IMR-90 (cell line): Measurements from ENCODE around the gene LRRC4C. TPM values are rescaled to one million over a fixed set of nuclear protein-coding genes. Genes with fewer than 3 reads are reported as not detected.

Experiments used
- ATAC-seq: fragments of 200-7000 bp; cut with Tn5 transposase; 2 replicates; pipeline ENCODE4 v1.9.1; 2020; ENCODE audit warnings: low read depth, mild to moderate bottlenecking, moderate library complexity
- BruUV-seq: library from RNA; stranded (reverse); fragments of 400-500 nt; replicated peaks from 2 replicates; lab custom pipeline; 2021; lab: Mats Ljungman, UMichigan
- CTCF ChIA-PET: fragments of 300-600 bp; formaldehyde crosslinking; extraction: SDS; loops from one replicate; lab custom pipeline; 2021; ENCODE audit warnings: antibody characterized with exemption; lab: Yijun Ruan, JAX
- POLR2A ChIA-PET: fragments of 300-600 bp; sonication (Branson Sonifier 250); formaldehyde crosslinking; loops from one replicate; lab custom pipeline; 2022; ENCODE audit warnings: antibody characterized with exemption; ENCODE audit not compliant: unreplicated experiment; lab: Charles Lee
- DNase-seq: peaks from one replicate; pipeline ENCODE4 v3.0.0; 2013
- H2AFZ ChIP-seq: replicated peaks from 2 replicates; pipeline ENCODE3; 2013; ENCODE audit warnings: low read length, mild to moderate bottlenecking; ENCODE audit not compliant: poor library complexity
- H2AK5ac ChIP-seq: 2 replicates; pipeline ENCODE4 v1.6.1; 2013; ENCODE audit warnings: low read depth, low read length, inconsistent platforms
- H2AK9ac ChIP-seq: replicated peaks from 2 replicates; pipeline ENCODE3; 2013; ENCODE audit warnings: mild to moderate bottlenecking, low read depth, low read length, moderate library complexity; ENCODE audit not compliant: poor library complexity
- H2BK120ac ChIP-seq: 2 replicates; pipeline ENCODE4 v1.6.1; 2013; ENCODE audit warnings: low read depth, low read length, inconsistent platforms
- H2BK15ac ChIP-seq: 3 replicates; pipeline ENCODE4 v1.6.1; 2013; ENCODE audit warnings: low read depth, low read length, inconsistent platforms
- H2BK20ac ChIP-seq: 2 replicates; pipeline ENCODE4 v1.6.1; 2013; ENCODE audit warnings: low read depth, mild to moderate bottlenecking, inconsistent platforms, low read length, moderate library complexity
- H2BK5ac ChIP-seq: 2 replicates; pipeline ENCODE4 v1.6.1; 2013; ENCODE audit warnings: mild to moderate bottlenecking, low read depth, low read length, inconsistent platforms; ENCODE audit not compliant: poor library complexity, severe bottlenecking
- H3K14ac ChIP-seq: replicated peaks from 2 replicates; pipeline ENCODE4 v1.6.1; 2013; ENCODE audit warnings: low read depth, low read length, inconsistent platforms
- H3K18ac ChIP-seq: 2 replicates; pipeline ENCODE4 v1.6.1; 2013; ENCODE audit warnings: low read depth, low read length, control low read depth
- H3K23ac ChIP-seq: 2 replicates; pipeline ENCODE4 v1.6.1; 2013; ENCODE audit warnings: low read depth, low read length, inconsistent platforms
- H3K27ac ChIP-seq: 2 replicates; pipeline ENCODE4 v1.5.1; 2013; ENCODE audit warnings: mild to moderate bottlenecking, control low read depth, low read length; ENCODE audit not compliant: insufficient read depth
- H3K27me3 ChIP-seq: 2 replicates; pipeline ENCODE4 v1.6.1; 2013; ENCODE audit warnings: low read length; ENCODE audit not compliant: control insufficient read depth, insufficient read depth
- H3K36me3 ChIP-seq: 2 replicates; pipeline ENCODE4 v1.6.1; 2013; ENCODE audit warnings: low read length, mixed read lengths; ENCODE audit not compliant: control insufficient read depth, insufficient read depth
- H3K4ac ChIP-seq: 2 replicates; pipeline ENCODE4 v1.6.1; 2013; ENCODE audit warnings: low read depth, low read length, inconsistent platforms
- H3K4me1 ChIP-seq: 2 replicates; pipeline ENCODE4 v1.6.1; 2013; ENCODE audit warnings: low read length, mixed read lengths; ENCODE audit not compliant: control insufficient read depth, insufficient read depth
- H3K4me2 ChIP-seq: 2 replicates; pipeline ENCODE4 v1.6.1; 2013; ENCODE audit warnings: low read depth, mild to moderate bottlenecking, control low read depth, low read length, moderate library complexity
- H3K4me3 ChIP-seq: 2 replicates; pipeline ENCODE4 v1.5.1; 2013; ENCODE audit warnings: low read depth, mild to moderate bottlenecking, control low read depth, low read length, moderate library complexity; ENCODE audit not compliant: insufficient read depth
- H3K56ac ChIP-seq: 2 replicates; pipeline ENCODE4 v1.6.1; 2013; ENCODE audit warnings: low read length, inconsistent platforms; ENCODE audit not compliant: insufficient read depth; ENCODE audit errors: extremely low read depth
- H3K79me1 ChIP-seq, 2 experiments: 2 replicates each; pipeline ENCODE4 v1.6.1; 2013; ENCODE audit warnings: low read length in 2 of 2, inconsistent platforms in 1 of 2, low read depth in 1 of 2
- H3K9ac ChIP-seq: 2 replicates; pipeline ENCODE4 v1.6.1; 2013; ENCODE audit warnings: low read depth, low read length, control low read depth
- H3K9me1 ChIP-seq: 2 replicates; pipeline ENCODE4 v1.6.1; 2013; ENCODE audit warnings: low read length, inconsistent platforms; ENCODE audit not compliant: insufficient read depth
- H3K9me3 ChIP-seq: 2 replicates; pipeline ENCODE4 v1.6.1; 2013; ENCODE audit warnings: low read length; ENCODE audit not compliant: control insufficient read depth, insufficient read depth
- H4K20me1 ChIP-seq: 2 replicates; pipeline ENCODE4 v1.6.1; 2013; ENCODE audit warnings: low read length, inconsistent platforms; ENCODE audit not compliant: insufficient read depth
- H4K5ac ChIP-seq: 2 replicates; pipeline ENCODE4 v1.6.1; 2013; ENCODE audit warnings: mild to moderate bottlenecking, low read depth, low read length, control low read depth
- H4K8ac ChIP-seq, 2 experiments: 2 replicates each; pipeline ENCODE4 v1.6.1; 2013; ENCODE audit warnings: low read depth in 2 of 2, low read length in 2 of 2, control low read depth in 1 of 2, inconsistent platforms in 1 of 2
- H4K91ac ChIP-seq: 2 replicates; pipeline ENCODE4 v1.6.1; 2013; ENCODE audit warnings: low read depth, low read length, inconsistent platforms; ENCODE audit not compliant: insufficient read depth
- BHLHE40 ChIP-seq: fragments of 150-350 bp; IDR thresholded peaks from 2 replicates; pipeline ENCODE4 v1.6.1; 2016; ENCODE audit warnings: mild to moderate bottlenecking, low read depth, low read length
- CEBPB ChIP-seq: IDR thresholded peaks from 2 replicates; pipeline ENCODE4 v1.6.1; 2012; ENCODE audit warnings: low read depth, low read length, improper control_type of control experiment
- CHD1 ChIP-seq: IDR thresholded peaks from 2 replicates; pipeline ENCODE4 v1.6.1; 2012; ENCODE audit warnings: low read depth, low read length, improper control_type of control experiment
- ELK1 ChIP-seq: fragments of 150-350 bp; IDR thresholded peaks from 2 replicates; pipeline ENCODE4 v1.6.1; 2016; ENCODE audit warnings: low read depth, mild to moderate bottlenecking, low read length, moderate library complexity, borderline replicate concordance
- MAFK ChIP-seq: IDR thresholded peaks from 2 replicates; pipeline ENCODE4 v1.6.1; 2012; ENCODE audit warnings: low read depth, low read length, improper control_type of control experiment
- NFE2L2 ChIP-seq: fragments of 150-350 bp; IDR thresholded peaks from 2 replicates; pipeline ENCODE4 v1.6.1; 2016; ENCODE audit warnings: low read depth, mild to moderate bottlenecking, low read length
- POLR2A ChIP-seq: IDR thresholded peaks from 2 replicates; pipeline ENCODE4 v1.6.1; 2012; ENCODE audit warnings: mild to moderate bottlenecking, low read depth, low read length
- RAD21 ChIP-seq: IDR thresholded peaks from 2 replicates; pipeline ENCODE4 v1.6.1; 2012; ENCODE audit warnings: low read length, improper control_type of control experiment
- RCOR1 ChIP-seq: IDR thresholded peaks from 2 replicates; pipeline ENCODE4 v1.6.1; 2012; ENCODE audit warnings: mild to moderate bottlenecking, low read length, improper control_type of control experiment; ENCODE audit not compliant: insufficient replicate concordance
- RFX5 ChIP-seq: IDR thresholded peaks from 2 replicates; pipeline ENCODE4 v1.8.0; 2012; ENCODE audit warnings: low read depth, mild to moderate bottlenecking, low read length, moderate library complexity
- WGBS, 2 experiments: methylation state at CpG; one replicate each; pipeline versions ENCODE4 v1.1.5 to v1.1.7; 2013; ENCODE audit warnings: missing lambda C conversion rate in 2 of 2; ENCODE audit not compliant: insufficient read length in 1 of 2; ENCODE audit errors: extremely low coverage in 2 of 2; 5-methylcytosine and 5-hydroxymethylcytosine counted together
- dilution Hi-C: fragments of 300-500 bp; cut with HindIII; formaldehyde crosslinking; loops from one replicate; pipeline ENCODE4 v1.14.3; 2018; ENCODE audit warnings: low sequenced_read_pairs; ENCODE audit not compliant: unreplicated experiment
- in situ Hi-C: fragments of 300-500 bp; cut with MboI; formaldehyde crosslinking; loops from 3 replicates; pipeline ENCODE4 v1.14.3; 2019; ENCODE audit warnings: low sequenced_read_pairs, inconsistent platforms, mixed read lengths
- intact Hi-C: fragments of 100-400 bp; cut with micrococcal nuclease; formaldehyde crosslinking; loops from 2 replicates; pipeline ENCODE4 v1.10.0; 2022
- polyA plus RNA-seq, 3 experiments: library from polyadenylated mRNA; depleted of rRNA; stranded (reverse); fragments of >200 nt; gene quantifications; 2 replicates each; pipeline ENCODE4 v1.2.3, GENCODE V29; 2012; ENCODE audit warnings: low replicate concordance in 1 of 3
- total RNA-seq: library from RNA; depleted of rRNA; stranded (reverse); fragments of >200 nt; gene quantifications from 2 replicates; pipeline ENCODE4 v1.2.3, GENCODE V29; 2012
- TF ChIP-seq, protein P1 (sequence below): fragments of 150-350 bp; IDR thresholded peaks from 2 replicates; pipeline ENCODE4 v1.6.1; 2017; ENCODE audit warnings: mild to moderate bottlenecking, antibody characterized with exemption, low read length, low read depth

Gene LRRC4C
- total and polyA plus RNA-seq, 2 of the 4 experiments (the other 2 are of a cell fraction), result under 0.01 to 0.03 TPM

GRCh38 chr11:40215556-40215955 lies 1243.9 kb downstream of the LRRC4C start:
- H3K9ac ChIP-seq, result no peak overlapping the region
- ChIA-PET CTCF (no interaction called here), POLR2A (no interaction called here)
- no peak for TF ChIP-seq BHLHE40
- no peak for TF ChIP-seq RAD21
- no peak for TF ChIP-seq NFE2L2
- TF ChIP-seq, protein P1, sequence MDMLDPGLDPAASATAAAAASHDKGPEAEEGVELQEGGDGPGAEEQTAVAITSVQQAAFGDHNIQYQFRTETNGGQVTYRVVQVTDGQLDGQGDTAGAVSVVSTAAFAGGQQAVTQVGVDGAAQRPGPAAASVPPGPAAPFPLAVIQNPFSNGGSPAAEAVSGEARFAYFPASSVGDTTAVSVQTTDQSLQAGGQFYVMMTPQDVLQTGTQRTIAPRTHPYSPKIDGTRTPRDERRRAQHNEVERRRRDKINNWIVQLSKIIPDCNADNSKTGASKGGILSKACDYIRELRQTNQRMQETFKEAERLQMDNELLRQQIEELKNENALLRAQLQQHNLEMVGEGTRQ, result no peak
- no peak for TF ChIP-seq RCOR1
- TF ChIP-seq MAFK, result no peak
- TF ChIP-seq CEBPB, result no peak
- TF ChIP-seq POLR2A, result no peak
- no peak for TF ChIP-seq CHD1
- no peak for TF ChIP-seq RFX5
- no peak for TF ChIP-seq ELK1
- dilution Hi-C loops, result no loop called here
- no TSS peak for BruUV-seq
- no peak overlapping the region for H2AK9ac ChIP-seq
- H3K18ac ChIP-seq, result no peak overlapping the region
- no peaks in the 10 kb centered on the region for H3K9me3 ChIP-seq
- H3K4me3 ChIP-seq, result no peak overlapping the region
- no peaks in the 10 kb centered on the region for H3K9me1 ChIP-seq
- H3K23ac ChIP-seq, result no peak overlapping the region
- H3K79me1 ChIP-seq, result no peaks in the 10 kb centered on the region
- no peaks in the 10 kb centered on the region for H3K36me3 ChIP-seq
- intact Hi-C loops, result no loop called here
- no peak overlapping the region for H2AK5ac ChIP-seq
- H2AFZ ChIP-seq, result no peak overlapping the region
- no peak overlapping the region for H3K4ac ChIP-seq
- H2BK20ac ChIP-seq, result no peak overlapping the region
- H3K27me3 ChIP-seq, result no peaks in the 10 kb centered on the region
- ATAC-seq (no peak), DNase-seq (no peak)
- no peak overlapping the region for H4K8ac ChIP-seq
- no peak overlapping the region for H4K5ac ChIP-seq
- no peak overlapping the region for H3K27ac ChIP-seq
- WGBS, 2 experiments, result no CpG with 5 or more reads among the region's 2 CpGs
- no peak overlapping the region for H4K91ac ChIP-seq
- no peak overlapping the region for H2BK120ac ChIP-seq
- no peak overlapping the region for H2BK15ac ChIP-seq
- no peak overlapping the region for H2BK5ac ChIP-seq
- H3K4me1 ChIP-seq, result no peaks in the 10 kb centered on the region
- H3K56ac ChIP-seq, result no peak overlapping the region
- H3K14ac ChIP-seq, result no peak overlapping the region
- no peak overlapping the region for H3K4me2 ChIP-seq
- no peaks in the 10 kb centered on the region for H4K20me1 ChIP-seq
- in situ Hi-C loops, result no loop called here
